HepG2 (cell line): Measurements from ENCODE around the gene LEMD2. TPM values are rescaled to one million over a fixed set of nuclear protein-coding genes. Genes with fewer than 3 reads are reported as not detected.

Source experiments
- DNMT1 ChIP-seq: sonication (generic); formaldehyde crosslinking; IDR thresholded peaks from 2 replicates; pipeline ENCODE4 v1.5.1; 2020; ENCODE audit warnings: mild to moderate bottlenecking, missing genetic modification reagents
- FIP1L1 ChIP-seq: fragments of 200-400 bp; formaldehyde crosslinking; IDR thresholded peaks from 2 replicates; pipeline ENCODE4 v1.6.1; 2018; ENCODE audit warnings: low read depth, mild to moderate bottlenecking, low read length, moderate library complexity, borderline replicate concordance; ENCODE audit not compliant: insufficient read depth
- FOXM1 ChIP-seq: sonication (generic); formaldehyde crosslinking; IDR thresholded peaks from 2 replicates; pipeline ENCODE4 v1.5.0; 2020; ENCODE audit warnings: missing genetic modification reagents
- GFI1 ChIP-seq: sonication (generic); formaldehyde crosslinking; IDR thresholded peaks from 2 replicates; pipeline ENCODE4 v1.5.0; 2020; ENCODE audit warnings: missing genetic modification reagents, mild to moderate bottlenecking, borderline replicate concordance
- JUN ChIP-seq: sonication (generic); formaldehyde crosslinking; IDR thresholded peaks from 2 replicates; pipeline ENCODE4 v1.4.0; 2020; ENCODE audit warnings: mild to moderate bottlenecking, missing genetic modification reagents
- MED8 ChIP-seq: sonication (generic); formaldehyde crosslinking; IDR thresholded peaks from 2 replicates; pipeline ENCODE4 v1.8.1; 2023; ENCODE audit warnings: mild to moderate bottlenecking, missing genetic modification reagents; ENCODE audit not compliant: insufficient replicate concordance
- NFE2L2 ChIP-seq: fragments of 150-350 bp; IDR thresholded peaks from 2 replicates; pipeline ENCODE4 v1.6.1; 2014; ENCODE audit warnings: low read length
- PBX3 ChIP-seq: sonication (generic); formaldehyde crosslinking; IDR thresholded peaks from 2 replicates; pipeline ENCODE4 v1.8.1; 2023; ENCODE audit warnings: missing genetic modification reagents, inconsistent platforms, borderline replicate concordance
- PHF20 ChIP-seq: sonication (generic); formaldehyde crosslinking; IDR thresholded peaks from 2 replicates; pipeline ENCODE4 v1.5.0; 2020; ENCODE audit warnings: mild to moderate bottlenecking, missing genetic modification reagents
- POLR2G ChIP-seq: fragments of 200-400 bp; formaldehyde crosslinking; IDR thresholded peaks from 2 replicates; pipeline ENCODE4 v1.6.1; 2018; ENCODE audit warnings: mild to moderate bottlenecking, low read depth, low read length, moderate library complexity
- RAD21 ChIP-seq: fragments of 450-650 bp; formaldehyde crosslinking; IDR thresholded peaks from 2 replicates; pipeline ENCODE4 v1.5.0; 2020; ENCODE audit warnings: mild to moderate bottlenecking
- RNF219 ChIP-seq: sonication (generic); formaldehyde crosslinking; IDR thresholded peaks from 2 replicates; pipeline ENCODE4 v1.5.0; 2020; ENCODE audit warnings: mild to moderate bottlenecking, missing genetic modification reagents
- TIGD3 ChIP-seq: sonication (generic); formaldehyde crosslinking; IDR thresholded peaks from 2 replicates; pipeline ENCODE4 v1.5.1; 2020; ENCODE audit warnings: mild to moderate bottlenecking, missing genetic modification reagents, borderline replicate concordance
- ZFP82 ChIP-seq: sonication (generic); formaldehyde crosslinking; IDR thresholded peaks from 2 replicates; pipeline ENCODE4 v1.5.1; 2020; ENCODE audit warnings: mild to moderate bottlenecking, missing genetic modification reagents, borderline replicate concordance
- ZNF205 ChIP-seq: IDR thresholded peaks from 2 replicates; pipeline ENCODE4 v1.6.1; 2018; ENCODE audit warnings: missing biosample characterization, missing genetic modification reagents
- ZNF253 ChIP-seq: sonication (generic); formaldehyde crosslinking; IDR thresholded peaks from 2 replicates; pipeline ENCODE4 v1.8.0; 2022; ENCODE audit warnings: mild to moderate bottlenecking, missing genetic modification reagents, borderline replicate concordance
- ZNF263 ChIP-seq: sonication (generic); formaldehyde crosslinking; IDR thresholded peaks from 2 replicates; pipeline ENCODE4 v1.4.0; 2020; ENCODE audit warnings: missing genetic modification reagents
- ZNF557 ChIP-seq: sonication (generic); formaldehyde crosslinking; IDR thresholded peaks from 2 replicates; pipeline ENCODE4 v1.4.0; 2020; ENCODE audit warnings: missing genetic modification reagents
- ZNF747 ChIP-seq: sonication (generic); formaldehyde crosslinking; IDR thresholded peaks from 2 replicates; pipeline ENCODE4 v1.8.1; 2023; ENCODE audit warnings: missing genetic modification reagents, mild to moderate bottlenecking, borderline replicate concordance
- ZNF768 ChIP-seq: sonication (generic); formaldehyde crosslinking; IDR thresholded peaks from 2 replicates; pipeline ENCODE4 v1.4.0; 2020; ENCODE audit warnings: missing genetic modification reagents
- ZSCAN25 ChIP-seq: sonication (generic); formaldehyde crosslinking; IDR thresholded peaks from 2 replicates; pipeline ENCODE4 v1.8.0; 2022; ENCODE audit warnings: mild to moderate bottlenecking, missing genetic modification reagents
- polyA plus RNA-seq, 8 experiments: library from polyadenylated mRNA; depleted of rRNA in 3 of 8; stranded (reverse) in 7 of 8; unstranded in 1 of 8; fragments of >200 nt; fragmentation: Illumina TruSeq in 4 of 8; extraction: Trizol in 4 of 8; gene quantifications; 2 replicates each; pipeline versions ENCODE4 v1.2.1 to v1.2.3, GENCODE V29; 2011 to 2016; ENCODE audit warnings: low read depth in 4 of 8, missing spikeins in 1 of 8, mixed read lengths in 1 of 8; ENCODE audit not compliant: insufficient read depth in 1 of 8
- total RNA-seq, 5 experiments: library from RNA; depleted of rRNA; stranded (reverse); fragments of >200 nt; fragmentation: Illumina TruSeq; extraction: Trizol; gene quantifications; 2 replicates each; pipeline ENCODE4 v1.2.3, GENCODE V29; 2016; ENCODE audit warnings: low read depth in 1 of 5
- TF ChIP-seq, protein P1 (sequence below): sonication (generic); formaldehyde crosslinking; IDR thresholded peaks from 2 replicates; pipeline ENCODE4 v1.8.0; 2022; ENCODE audit warnings: mild to moderate bottlenecking, missing genetic modification reagents, moderate library complexity
- TF ChIP-seq, protein P2 (sequence below): sonication (generic); formaldehyde crosslinking; IDR thresholded peaks from 2 replicates; pipeline ENCODE4 v1.5.0; 2020; ENCODE audit warnings: mild to moderate bottlenecking, missing genetic modification reagents, borderline replicate concordance

The LEMD2 gene
- total and polyA plus RNA-seq, 2 of the 13 experiments (the other 11 are each of a cell fraction or from before 2014, with no cell fraction given) = 45.2 to 62.9 TPM

GRCh38 chr6:33812669-33813068 is 23.7 kb upstream of the LEMD2 start (continued):
- TF ChIP-seq PHF20 (CRISPR knock-in tag) = no peak
- TF ChIP-seq PBX3 (CRISPR knock-in tag) = peak; percentile 86
- no peak for TF ChIP-seq FIP1L1
- TF ChIP-seq MED8 (CRISPR knock-in tag) = no peak
- peak; percentile 69; the same call in 1 of the 2 replicates for TF ChIP-seq ZNF253
- TF ChIP-seq DNMT1 (CRISPR knock-in tag) = no peak
- TF ChIP-seq ZSCAN25 = peak; percentile 77; the same call in 1 of the 2 replicates
- TF ChIP-seq, protein P1, sequence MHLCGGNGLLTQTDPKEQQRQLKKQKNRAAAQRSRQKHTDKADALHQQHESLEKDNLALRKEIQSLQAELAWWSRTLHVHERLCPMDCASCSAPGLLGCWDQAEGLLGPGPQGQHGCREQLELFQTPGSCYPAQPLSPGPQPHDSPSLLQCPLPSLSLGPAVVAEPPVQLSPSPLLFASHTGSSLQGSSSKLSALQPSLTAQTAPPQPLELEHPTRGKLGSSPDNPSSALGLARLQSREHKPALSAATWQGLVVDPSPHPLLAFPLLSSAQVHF (CRISPR knock-in tag) = peak; percentile 84; the same call in 1 of the 2 replicates
- peak; percentile 95; the same call in 1 of the 2 replicates for TF ChIP-seq ZNF557 (CRISPR knock-in tag)
- TF ChIP-seq ZNF263 (CRISPR knock-in tag) = peak; percentile 69
- TF ChIP-seq GFI1 = no peak
- TF ChIP-seq RAD21 = 0 out of 2 replicates have a peak, but pooled peaks have one; percentile 22
- no peak for TF ChIP-seq ZFP82
- TF ChIP-seq ZNF747 (CRISPR knock-in tag) = no peak
- TF ChIP-seq POLR2G = no peak
- TF ChIP-seq, protein P2, sequence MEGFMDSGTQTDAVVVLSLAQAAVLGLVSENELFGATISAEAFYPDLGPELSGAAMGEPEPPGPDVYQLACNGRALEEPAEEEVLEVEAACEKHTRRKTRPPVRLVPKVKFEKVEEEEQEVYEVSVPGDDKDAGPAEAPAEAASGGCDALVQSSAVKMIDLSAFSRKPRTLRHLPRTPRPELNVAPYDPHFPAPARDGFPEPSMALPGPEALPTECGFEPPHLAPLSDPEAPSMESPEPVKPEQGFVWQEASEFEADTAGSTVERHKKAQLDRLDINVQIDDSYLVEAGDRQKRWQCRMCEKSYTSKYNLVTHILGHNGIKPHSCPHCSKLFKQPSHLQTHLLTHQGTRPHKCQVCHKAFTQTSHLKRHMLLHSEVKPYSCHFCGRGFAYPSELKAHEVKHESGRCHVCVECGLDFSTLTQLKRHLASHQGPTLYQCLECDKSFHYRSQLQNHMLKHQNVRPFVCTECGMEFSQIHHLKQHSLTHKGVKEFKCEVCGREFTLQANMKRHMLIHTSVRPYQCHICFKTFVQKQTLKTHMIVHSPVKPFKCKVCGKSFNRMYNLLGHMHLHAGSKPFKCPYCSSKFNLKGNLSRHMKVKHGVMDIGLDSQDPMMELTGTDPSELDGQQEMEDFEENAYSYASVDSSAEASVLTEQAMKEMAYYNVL (CRISPR knock-in tag) = no peak
- no peak for TF ChIP-seq TIGD3 (CRISPR knock-in tag)
- TF ChIP-seq RNF219 (CRISPR knock-in tag) = no peak
- TF ChIP-seq ZNF205 (CRISPR knock-in tag) = peak; percentile 71; the same call in 1 of the 2 replicates
- peak; percentile 64; the same call in 1 of the 2 replicates for TF ChIP-seq FOXM1
- TF ChIP-seq ZNF768 = peak; percentile 72; the same call in 1 of the 2 replicates
- TF ChIP-seq JUN (CRISPR knock-in tag) = 0 out of 2 replicates have a peak, but pooled peaks have one; percentile 22
- TF ChIP-seq NFE2L2 = no peak
